Activated B cell treated with CpG ODN at 0.5 μM for 24 hours (primary cell): ENCODE results near the gene TRABD. TPM values are rescaled to one million over a fixed set of nuclear protein-coding genes. Genes with fewer than 3 reads are reported as not detected.

ENCODE experiments used
- ATAC-seq: fragments of 200-7000 bp; cut with Tn5 transposase; one replicate; pipeline ENCODE4 v1.10.0; 2021; ENCODE audit warnings: low read depth, mild to moderate bottlenecking, moderate library complexity
- CTCF ChIA-PET: fragments of 350-600 bp; sonication (Branson Sonifier 250); formaldehyde crosslinking; loops from one replicate; lab custom pipeline; 2021; ENCODE audit warnings: antibody characterized with exemption; lab: Charles Lee
- POLR2A ChIA-PET: fragments of 350-600 bp; sonication (Branson Sonifier 250); formaldehyde crosslinking; loops from one replicate; lab custom pipeline; 2021; ENCODE audit warnings: antibody characterized with exemption; lab: Charles Lee
- DNase-seq: peaks from one replicate; pipeline ENCODE4 v3.0.0; 2022
- H3K27ac Mint-ChIP-seq: one replicate; pipeline ENCODE4 v1.8.0; 2020; ENCODE audit warnings: mixed read lengths
- H3K27me3 Mint-ChIP-seq: one replicate; pipeline ENCODE4 v1.8.0; 2021; ENCODE audit warnings: mixed read lengths
- H3K36me3 Mint-ChIP-seq: one replicate; pipeline ENCODE4 v1.8.0; 2021; ENCODE audit warnings: low read depth, mixed read lengths
- H3K4me1 Mint-ChIP-seq: one replicate; pipeline ENCODE4 v1.8.0; 2021; ENCODE audit warnings: mixed read lengths
- H3K4me3 Mint-ChIP-seq: one replicate; pipeline ENCODE4 v1.8.0; 2020; ENCODE audit warnings: mild to moderate bottlenecking, mixed read lengths
- H3K9me3 Mint-ChIP-seq: one replicate; pipeline ENCODE4 v1.8.0; 2020; ENCODE audit warnings: mixed read lengths
- CTCF ChIP-seq: fragments of 200-600 bp; IDR thresholded peaks from one replicate; pipeline ENCODE4 v1.8.0; 2022; ENCODE audit warnings: antibody characterized with exemption, mild to moderate bottlenecking
- intact Hi-C: fragments of 100-400 bp; cut with micrococcal nuclease; formaldehyde crosslinking; loops from one replicate; pipeline ENCODE4 v1.15.1; 2024
- total RNA-seq: library from RNA; stranded (reverse); gene quantifications from 2 replicates; pipeline ENCODE4 v1.2.3, GENCODE V29; 2022

TRABD gene
- total RNA-seq, 1 donor from 2014 or later = 86.4 TPM

- ChIA-PET CTCF (interaction anchor here (0.6 to 4.1 kb wide), 16 partner anchors 9 to 471 kb away, joined by 3 to 39 read pairs (median 4); partner anchors contain the start of gene HDAC10), POLR2A (interaction anchor here (0.5 to 3.8 kb wide), 5 partner anchors 24 to 62 kb away, joined by 3 to 36 read pairs (median 6); no protein-coding TSS in a partner anchor)
- Mint-ChIP-seq H3K27ac (no peak overlapping the region), H3K36me3 (no peaks in the 10 kb centered on the region), H3K4me3 (no peak overlapping the region), H3K27me3 (no peaks in the 10 kb centered on the region), H3K9me3 (no peaks in the 10 kb centered on the region), H3K4me1 (peaks cover 4% of the 10 kb centered on the region)
- ATAC-seq = peak; percentile 98
- TF ChIP-seq CTCF = peak; percentile 66
- peak; percentile 67 for DNase-seq
- intact Hi-C loops = loop anchor here (1.0 to 2.0 kb wide), 7 partner anchors 41 to 471 kb away; partner anchors contain the start of gene PPP6R2
Observed at GRCh38 chr22:50148991-50149721, 36.6 kb upstream of the TRABD start.

- no peak overlapping the region for H3K4me3 Mint-ChIP-seq
- ChIA-PET POLR2A (interaction anchor here (0.5 to 3.8 kb wide), 4 partner anchors 23 to 144 kb away, joined by 3 to 36 read pairs (median 4); no protein-coding TSS in a partner anchor), CTCF (interaction anchor here (1.0 to 4.1 kb wide), 7 partner anchors 41 to 383 kb away, joined by 3 to 39 read pairs (median 15); partner anchors contain the start of gene HDAC10)
- H3K36me3 Mint-ChIP-seq = no peaks in the 10 kb centered on the region
- no peak overlapping the region for H3K27ac Mint-ChIP-seq
- H3K9me3 Mint-ChIP-seq = no peaks in the 10 kb centered on the region
- intact Hi-C loops = no loop called here
- no peaks in the 10 kb centered on the region for H3K27me3 Mint-ChIP-seq
- TF ChIP-seq CTCF = no peak
- no peak for ATAC-seq
- no peak for DNase-seq
- H3K4me1 Mint-ChIP-seq = peaks cover 4% of the 10 kb centered on the region
Observed at GRCh38 chr22:50150161-50151129, 35.3 kb upstream of the TRABD start.

- no peak overlapping the region for H3K27ac Mint-ChIP-seq
- H3K4me3 Mint-ChIP-seq = no peak overlapping the region
- ATAC-seq = no peak
- no peak for TF ChIP-seq CTCF
- peaks cover 4% of the 10 kb centered on the region for H3K4me1 Mint-ChIP-seq
- ChIA-PET CTCF (interaction anchor here (4.1 kb wide), 1 partner anchor 56 kb away, joined by 39 read pairs; no protein-coding TSS in a partner anchor), POLR2A (interaction anchor here (3.8 kb wide), 1 partner anchor 40 kb away, joined by 36 read pairs; no protein-coding TSS in a partner anchor)
- no peaks in the 10 kb centered on the region for H3K36me3 Mint-ChIP-seq
- intact Hi-C loops = no loop called here
- no peaks in the 10 kb centered on the region for H3K9me3 Mint-ChIP-seq
- no peak for DNase-seq
- H3K27me3 Mint-ChIP-seq = no peaks in the 10 kb centered on the region
Observed at GRCh38 chr22:50151571-50152537, 33.9 kb upstream of the TRABD start.

- DNase-seq (no peak), ATAC-seq (no peak)
- ChIA-PET CTCF (no interaction called here), POLR2A (no interaction called here)
- no peaks in the 10 kb centered on the region for H3K9me3 Mint-ChIP-seq
- no peaks in the 10 kb centered on the region for H3K27me3 Mint-ChIP-seq
- peaks cover 4% of the 10 kb centered on the region for H3K4me1 Mint-ChIP-seq
- no peak overlapping the region for H3K4me3 Mint-ChIP-seq
- no peaks in the 10 kb centered on the region for H3K36me3 Mint-ChIP-seq
- intact Hi-C loops = no loop called here
- H3K27ac Mint-ChIP-seq = no peak overlapping the region
- no peak for TF ChIP-seq CTCF
Observed at GRCh38 chr22:50153056-50153755, 32.5 kb upstream of the TRABD start.
